ENCODE results near the gene IRAK2.
"Not testable (repeated sequence)": the region's sequence is repeated elsewhere in the genome, so short reads cannot be mapped to it uniquely, and the experiment has no call there.

IRAK2 gene

DNA sequence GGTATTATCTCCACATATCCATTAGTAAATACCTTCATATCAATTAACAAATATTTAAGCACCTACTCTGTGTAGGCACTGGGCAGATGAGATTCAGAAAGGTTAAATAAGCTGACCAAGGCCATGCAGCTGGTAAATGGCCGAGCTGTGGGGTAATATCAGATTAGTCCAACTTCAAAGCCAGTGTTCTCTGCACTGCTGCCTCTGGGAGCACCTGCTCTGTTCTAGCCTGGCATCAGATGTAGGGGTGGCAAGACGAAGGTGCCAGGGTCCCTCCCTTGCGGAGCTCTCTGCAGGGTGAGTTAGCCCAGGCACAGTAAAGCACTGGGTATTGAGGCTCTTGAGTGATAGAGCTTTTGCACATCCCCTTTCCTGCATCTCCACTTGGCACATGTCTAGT, 89.0 kb downstream of the IRAK2 start:
- no peak for DNase-seq (ENCODE audit: low read depth in 2 of 2)

DNA sequence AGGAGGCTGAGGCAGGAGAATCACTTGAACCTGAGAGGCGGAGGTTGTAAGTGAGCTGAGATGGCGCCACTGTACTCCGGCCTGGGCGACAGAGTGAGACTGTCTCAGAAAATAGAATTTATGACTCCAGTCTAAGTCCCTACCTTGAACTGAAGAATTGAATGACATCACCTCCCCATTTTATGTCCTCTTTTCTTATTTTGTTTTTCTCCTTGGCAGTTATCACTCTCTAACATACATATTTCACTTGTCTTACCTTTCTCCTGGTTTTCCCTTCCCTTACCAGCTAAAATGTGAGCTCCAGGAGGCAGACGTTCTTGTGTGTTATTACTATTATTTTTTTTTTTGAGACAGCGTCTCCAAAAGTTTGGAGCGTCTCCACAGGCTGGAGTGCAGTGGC, 91.1 kb downstream of the IRAK2 start:
- DNase-seq (ENCODE audit: low read depth in 2 of 2), result no peak

DNA sequence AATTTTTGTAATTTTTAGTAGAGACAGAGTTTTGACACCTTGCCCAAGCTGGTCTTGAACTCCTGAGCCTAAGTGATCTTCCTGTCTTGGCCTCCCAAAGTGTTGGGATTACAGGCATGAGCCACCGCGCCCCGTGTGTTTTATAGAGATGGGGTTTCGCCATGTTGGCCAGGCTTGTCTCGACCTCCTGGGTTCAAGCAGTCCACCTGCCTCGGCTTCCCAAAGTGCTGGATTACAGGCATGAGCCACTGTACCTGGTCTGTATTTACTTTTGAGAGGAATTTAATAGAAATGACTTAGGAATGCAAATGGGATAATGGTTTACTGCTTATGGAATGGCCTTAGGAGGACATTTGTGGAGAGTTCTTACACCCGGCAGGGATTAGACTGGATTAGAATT, 94.3 kb downstream of the IRAK2 start:
- DNase-seq (ENCODE audit: low read depth in 2 of 2), result no peak

DNA sequence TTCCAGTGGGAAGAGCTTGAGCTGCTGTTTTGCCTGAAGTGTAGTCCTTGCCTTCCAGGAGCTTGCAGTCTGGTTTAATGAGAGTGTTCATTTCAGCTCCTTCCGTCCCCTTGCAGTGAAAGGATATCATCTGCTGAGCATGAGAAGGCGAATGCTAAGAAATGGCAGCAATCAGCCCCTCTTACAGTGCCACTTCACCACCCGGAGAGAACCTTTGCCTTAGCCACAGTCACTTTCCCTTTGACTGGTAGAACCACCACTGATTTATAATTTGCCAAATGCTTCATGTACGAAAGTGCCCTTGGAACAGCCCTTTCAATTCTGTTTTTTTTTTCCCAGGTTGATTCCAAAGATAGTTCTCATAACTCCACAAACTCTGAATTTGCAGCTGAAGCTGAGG, 95.1 kb downstream of the IRAK2 start:
- no peak for DNase-seq (ENCODE audit: low read depth in 2 of 2)

DNA sequence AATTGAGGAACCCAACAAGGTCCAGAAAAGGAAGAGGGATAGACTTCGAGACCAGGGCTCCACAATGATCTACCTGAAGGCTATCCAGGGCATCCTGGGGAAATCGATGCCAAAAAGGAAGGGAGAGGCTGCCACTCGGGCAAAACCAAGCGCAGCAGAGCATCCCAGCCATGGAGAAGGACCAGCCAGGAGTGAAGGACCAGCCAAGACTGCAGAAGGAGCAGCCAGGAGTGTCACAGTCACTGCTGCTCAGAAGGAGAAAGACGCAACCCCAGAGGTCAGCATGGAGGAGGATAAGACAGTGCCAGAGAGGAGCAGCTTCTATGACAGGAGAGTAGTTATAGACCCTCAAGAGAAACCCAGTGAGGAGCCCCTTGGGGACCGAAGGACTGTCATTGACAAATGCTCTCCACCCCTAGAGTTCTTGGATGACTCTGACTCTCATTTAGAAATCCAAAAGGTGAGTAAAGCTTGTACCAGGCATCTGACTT, 95.5 kb downstream of the IRAK2 start:
- DNase-seq (ENCODE audit: low read depth in 2 of 2), result no peak

DNA sequence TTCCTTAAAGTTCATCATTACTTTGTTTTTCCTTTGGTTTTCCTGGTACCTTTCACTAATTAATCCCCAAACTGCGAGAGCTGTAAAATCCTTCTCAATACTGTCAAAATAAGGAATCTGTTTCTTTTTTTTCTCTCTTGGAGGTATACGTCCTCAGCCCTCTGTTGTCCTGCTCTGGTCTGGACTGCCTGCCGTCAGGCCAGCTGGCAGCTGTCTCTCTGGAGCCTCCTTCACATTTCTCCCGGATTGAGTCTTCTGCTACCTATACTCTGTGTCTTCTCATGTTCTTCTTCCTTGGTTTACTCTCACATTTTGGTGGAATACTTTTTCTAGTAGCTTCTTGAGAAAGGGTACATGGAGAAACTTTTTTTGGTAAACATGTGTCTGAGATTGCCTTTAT, 97.3 kb downstream of the IRAK2 start:
- DNase-seq (ENCODE audit: low read depth in 2 of 2), result no peak

DNA sequence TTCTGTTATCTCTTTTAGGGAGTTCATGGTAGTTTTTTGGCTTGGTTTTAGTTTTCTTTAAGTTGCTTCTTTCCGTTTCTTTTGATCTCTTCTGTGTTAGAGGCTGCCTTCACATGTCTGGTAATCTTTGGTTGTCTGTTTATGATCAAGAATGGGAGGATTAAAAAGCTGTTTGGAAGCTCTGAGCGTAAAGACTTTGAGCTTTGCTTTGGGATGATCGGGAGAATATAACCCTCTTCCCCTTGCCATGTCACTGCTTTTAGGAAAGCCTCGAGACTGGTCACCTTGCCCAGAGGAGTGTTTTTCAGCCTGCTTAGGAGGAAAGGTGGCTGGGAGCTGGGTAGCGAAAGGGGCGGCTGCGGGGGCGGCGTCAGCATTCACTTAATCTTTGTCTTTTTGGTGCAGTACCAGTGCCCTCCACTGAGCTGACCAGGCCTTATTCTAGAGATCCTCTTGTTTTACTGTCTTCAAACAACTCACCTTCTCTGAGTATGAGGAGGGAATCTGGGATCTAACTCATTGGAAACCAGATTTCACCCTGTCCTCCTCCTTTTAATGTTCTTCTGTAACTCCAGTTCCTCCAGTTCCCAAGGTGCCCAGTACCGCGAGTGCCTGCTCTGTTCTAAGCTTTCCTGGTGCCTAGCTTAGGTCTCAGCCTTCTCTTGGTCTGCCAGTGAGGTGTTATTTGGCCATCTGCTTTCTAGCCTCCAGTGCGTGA, 99.1 kb downstream of the IRAK2 start:
- peak; percentile 49 to 56 for DNase-seq (ENCODE audit: low read depth in 2 of 2)

DNA sequence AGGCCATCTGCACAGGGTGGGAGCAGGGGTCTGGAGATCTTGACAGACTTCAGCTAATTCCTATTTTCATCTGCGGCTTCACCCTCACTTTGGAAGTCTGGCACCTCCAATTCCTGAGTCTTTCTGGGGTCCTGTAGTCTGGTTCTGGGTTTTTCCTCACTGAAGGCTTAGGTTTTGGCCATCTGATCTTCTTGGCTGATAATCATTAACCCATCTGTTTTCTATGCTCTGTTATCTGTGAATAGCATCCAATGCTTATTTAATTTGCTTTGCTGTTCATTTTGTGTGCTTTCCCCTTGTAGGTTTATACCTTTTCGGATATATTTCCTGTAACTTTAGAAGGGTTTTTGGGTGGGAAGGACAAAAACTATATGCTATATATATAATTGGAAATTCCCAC, 101.1 kb downstream of the IRAK2 start:
- no peak for DNase-seq (ENCODE audit: low read depth in 2 of 2)

DNA sequence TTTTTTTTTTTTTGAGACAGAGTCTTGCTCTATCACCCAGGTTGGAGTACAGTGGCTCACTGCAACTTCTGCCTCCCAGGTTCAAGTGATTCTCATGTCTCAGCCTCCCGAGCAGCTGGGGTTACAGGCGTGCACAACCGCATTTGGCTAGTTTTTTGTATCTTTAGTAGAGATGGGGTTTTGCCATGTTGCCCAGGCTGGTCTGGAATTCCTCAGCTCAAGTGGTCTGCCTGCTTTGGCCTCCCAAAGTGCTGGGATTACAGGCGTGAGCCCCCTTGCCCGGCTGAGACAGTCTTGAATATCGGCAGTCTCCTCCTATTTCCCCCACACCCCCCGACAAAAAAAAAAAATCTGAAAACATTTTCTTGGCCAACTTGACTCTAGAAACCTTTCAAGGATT, 102.2 kb downstream of the IRAK2 start:
- not testable (repeated sequence) for DNase-seq (ENCODE audit: low read depth in 2 of 2)

DNA sequence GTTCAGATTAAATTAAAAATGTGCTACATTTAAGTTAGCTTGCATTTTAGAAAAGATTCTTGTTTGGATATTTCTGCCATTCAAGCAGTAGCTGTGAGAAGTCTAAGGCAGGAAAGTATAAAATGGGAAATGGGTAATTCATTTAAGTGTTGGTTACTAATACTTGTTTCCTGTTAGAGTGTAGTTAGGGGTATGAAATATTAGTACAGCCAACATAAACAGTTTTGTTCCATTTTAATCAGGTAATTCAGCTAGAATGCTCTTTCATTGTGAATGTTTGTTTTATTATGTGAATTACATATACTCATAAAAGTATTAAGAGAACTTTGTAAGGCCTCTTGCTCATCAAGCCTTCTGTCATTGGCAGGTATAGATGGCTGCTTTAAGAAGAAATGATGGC, 103.4 kb downstream of the IRAK2 start:
- no peak for DNase-seq (ENCODE audit: low read depth in 2 of 2)

DNA sequence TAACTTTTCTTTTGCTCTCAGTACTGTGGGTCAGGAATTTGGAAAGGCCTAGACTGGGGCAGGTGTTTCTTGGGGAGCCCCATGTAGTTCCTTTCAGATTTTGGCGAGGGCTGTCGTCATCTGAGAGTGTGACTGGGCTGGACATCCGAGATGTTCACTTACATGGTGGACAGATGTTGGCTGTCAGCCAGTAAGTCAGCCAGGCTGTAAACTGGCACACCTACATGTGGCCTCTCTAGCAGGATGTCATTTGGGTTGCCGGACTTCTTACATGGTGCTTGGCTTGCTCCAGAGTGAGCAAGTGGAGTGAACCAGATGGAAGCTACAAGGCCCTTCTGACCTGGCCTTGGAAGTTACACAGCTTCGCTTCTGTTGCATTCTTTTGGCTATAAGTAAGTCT, 104.2 kb downstream of the IRAK2 start:
- DNase-seq (ENCODE audit: low read depth in 2 of 2), result no peak

DNA sequence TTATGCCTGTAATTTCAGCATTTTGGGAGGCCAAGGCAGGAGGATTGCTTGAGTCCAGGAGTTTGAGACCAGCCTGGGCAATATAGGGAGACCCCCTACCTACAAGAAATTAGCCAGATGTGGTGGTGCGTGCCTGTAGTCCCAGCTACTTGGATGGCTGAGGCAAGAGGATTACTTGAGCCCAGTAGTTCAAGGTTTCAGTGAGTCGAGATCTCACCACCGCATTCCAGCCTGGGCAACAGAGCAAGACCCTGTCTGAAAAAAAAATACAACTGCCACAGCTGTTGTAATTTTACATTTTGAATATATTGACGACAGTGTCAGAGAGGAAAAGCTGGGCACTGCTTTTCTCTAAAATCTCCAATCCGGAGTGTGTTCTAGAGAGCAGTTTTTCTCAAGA, 104.7 kb downstream of the IRAK2 start:
- DNase-seq (ENCODE audit: low read depth in 2 of 2), result no peak

DNA sequence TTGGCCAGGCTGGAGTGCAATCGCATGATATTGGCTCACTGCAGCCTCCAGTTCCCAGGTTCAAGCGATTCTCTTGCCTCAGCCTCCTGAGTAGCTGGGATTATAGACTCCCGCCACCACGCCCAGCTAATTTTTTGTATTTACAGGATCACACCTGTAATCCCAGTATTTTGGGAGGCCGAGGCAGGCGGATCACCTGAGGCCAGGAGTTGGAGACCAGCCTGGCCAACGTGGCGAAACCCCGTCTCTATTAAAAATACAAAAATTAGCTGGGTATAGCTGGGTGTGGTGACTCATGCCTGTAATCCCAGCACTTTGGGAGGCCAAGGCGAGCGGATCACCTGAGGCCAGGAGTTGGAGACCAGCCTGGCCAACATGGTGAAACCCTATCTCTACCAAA, 107.8 kb downstream of the IRAK2 start:
- not testable (repeated sequence) for DNase-seq (ENCODE audit: low read depth in 2 of 2)

DNA sequence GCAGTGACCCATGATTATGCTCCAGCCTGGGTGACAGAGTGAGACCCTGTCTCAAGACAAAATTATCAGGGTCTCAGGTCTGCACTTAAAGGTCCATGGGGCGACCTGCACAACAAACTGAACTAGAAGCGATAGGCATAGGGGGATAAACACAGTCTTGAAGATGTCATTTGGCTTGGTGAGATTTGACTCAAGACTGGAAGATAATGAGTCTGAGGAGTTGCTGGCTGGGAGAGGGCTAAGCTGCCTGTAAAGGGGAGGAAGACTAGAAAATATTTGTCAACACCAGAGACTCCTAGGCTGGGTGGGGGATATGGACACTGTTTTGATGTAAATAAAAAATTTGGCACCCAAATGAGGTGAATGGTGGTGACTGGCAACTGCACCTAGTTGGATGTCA, 108.3 kb downstream of the IRAK2 start:
- no peak for DNase-seq (ENCODE audit: low read depth in 2 of 2)

DNA sequence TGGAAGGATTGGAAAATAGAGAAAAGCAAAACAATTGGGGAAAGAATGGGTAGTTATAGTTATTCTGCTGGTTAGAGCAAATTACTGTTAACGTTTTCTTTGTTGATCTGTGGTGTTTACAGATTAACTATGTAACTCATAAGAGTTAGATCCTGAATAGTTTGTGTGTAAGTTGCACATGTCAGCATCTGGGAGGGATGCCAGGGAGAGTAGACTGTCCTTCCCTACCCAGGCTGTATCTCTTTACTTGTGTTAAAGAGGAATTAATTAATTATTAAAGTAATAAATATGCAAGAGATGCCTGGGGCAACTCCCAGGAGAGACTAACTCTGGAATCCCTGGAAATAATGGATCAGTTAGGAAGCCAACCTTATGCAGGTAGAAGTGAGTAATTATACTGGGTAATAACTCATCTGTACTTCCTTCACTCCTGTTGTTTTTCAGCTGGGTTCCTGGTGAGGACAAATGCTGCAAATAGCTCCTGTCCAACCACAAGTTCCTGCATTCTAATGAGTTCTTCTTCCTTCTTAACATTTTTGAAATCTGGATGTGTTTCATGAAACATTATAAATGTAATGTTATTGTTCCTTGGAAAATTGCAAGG, 109.1 kb downstream of the IRAK2 start:
- DNase-seq (ENCODE audit: low read depth in 2 of 2), result no peak

DNA sequence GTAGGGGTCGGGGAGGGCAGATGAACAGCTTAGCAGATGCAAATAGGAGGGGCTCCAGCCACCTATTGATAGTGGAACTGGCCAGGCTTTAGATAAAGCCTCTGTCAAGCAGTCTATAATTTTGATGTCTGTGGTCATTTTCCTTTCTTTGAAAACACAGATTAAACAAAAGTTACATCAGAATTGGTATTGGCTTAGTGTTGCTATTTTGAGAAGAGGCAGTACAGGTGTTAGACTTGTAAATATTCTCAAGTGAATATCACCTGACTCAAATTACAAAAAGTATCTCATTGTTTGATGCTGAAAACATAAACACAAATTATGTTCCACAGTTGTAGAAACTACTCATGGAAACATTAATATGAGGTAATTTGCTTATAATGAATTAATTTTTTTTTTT, 109.9 kb downstream of the IRAK2 start:
- DNase-seq (ENCODE audit: low read depth in 2 of 2), result no peak

DNA sequence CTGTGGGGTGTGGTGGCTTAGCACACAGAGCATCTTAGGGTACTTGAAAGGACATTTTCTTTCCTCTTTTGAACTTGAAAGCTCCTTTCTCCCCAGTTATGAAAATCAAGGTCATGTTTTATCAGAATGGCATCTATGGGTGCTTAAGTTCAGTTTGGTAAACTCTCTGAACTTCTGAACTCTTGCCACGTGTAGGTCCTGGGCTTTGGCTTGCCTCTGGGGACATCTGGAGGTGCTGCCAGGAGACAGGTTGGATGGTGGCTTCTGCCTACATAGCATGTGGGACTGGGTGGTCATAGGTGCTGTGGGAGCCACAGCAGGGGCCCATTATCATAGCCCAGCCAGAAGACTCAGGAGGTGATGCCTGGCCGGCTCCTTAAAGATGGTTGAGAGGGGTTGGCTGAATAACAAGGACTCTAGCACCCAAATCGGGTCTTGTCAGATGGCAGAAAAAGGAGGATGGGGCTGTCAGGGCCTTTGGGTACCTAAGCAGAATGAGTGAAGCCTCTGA, 112.5 kb downstream of the IRAK2 start:
- no peak for DNase-seq (ENCODE audit: low read depth in 2 of 2)

DNA sequence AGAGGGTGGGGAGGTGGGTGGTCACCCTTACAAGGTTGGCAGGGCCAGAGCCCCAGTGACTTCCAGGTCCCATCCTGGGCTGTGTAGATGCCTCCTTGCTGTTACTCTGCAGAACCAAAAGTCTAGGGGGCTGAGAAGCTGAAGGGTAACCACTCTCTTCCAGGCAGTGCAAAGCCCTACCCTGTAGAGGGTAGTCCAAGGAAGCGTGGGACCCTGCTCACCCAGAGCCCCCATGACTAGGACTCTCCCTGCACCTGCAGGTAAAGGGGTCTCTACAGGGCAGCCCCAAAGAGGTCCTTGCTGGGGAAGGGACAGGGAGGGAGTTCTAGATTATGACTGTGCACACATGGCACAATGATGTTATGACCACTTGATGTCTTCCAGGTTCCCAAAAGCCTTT, 113.8 kb downstream of the IRAK2 start:
- no peak for DNase-seq (ENCODE audit: low read depth in 2 of 2)

DNA sequence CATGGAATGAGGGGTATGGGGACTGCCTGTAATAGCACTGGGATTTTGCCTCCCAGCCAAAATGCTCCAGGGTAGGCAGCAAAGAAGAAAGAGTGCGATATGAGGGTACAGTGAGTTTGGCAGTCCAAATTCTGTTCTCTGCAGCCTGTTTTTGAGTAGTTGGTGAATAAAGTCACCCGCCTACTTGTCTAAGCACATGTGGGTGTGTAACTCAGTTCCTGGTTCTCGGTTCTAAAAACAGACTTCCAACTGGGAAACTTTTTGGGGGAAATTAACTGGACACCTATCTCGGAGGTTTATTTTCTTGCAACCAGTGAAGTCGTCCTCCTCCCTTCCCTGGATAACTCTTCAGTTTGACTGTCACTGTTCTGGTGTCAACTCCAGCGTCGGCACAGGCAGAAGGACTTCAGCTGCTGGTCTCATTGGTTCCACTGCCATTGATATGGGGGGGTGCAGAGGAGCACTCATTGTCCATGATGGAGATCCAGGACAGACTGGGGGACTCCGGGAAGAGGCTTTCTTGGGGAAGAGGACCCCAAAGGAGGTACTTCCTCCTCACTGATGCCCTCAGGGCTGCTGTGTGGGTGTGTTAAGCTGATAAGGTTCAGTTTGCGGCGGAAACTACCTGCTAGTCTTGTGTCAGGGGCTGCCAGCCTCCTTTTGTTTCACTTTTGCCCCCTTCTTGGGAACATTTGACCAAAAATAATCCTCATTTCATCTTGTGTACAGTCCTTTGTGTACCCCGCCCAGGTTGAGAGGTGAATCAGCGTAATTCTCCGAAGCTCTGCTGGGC, 114.9 kb downstream of the IRAK2 start:
- no peak for DNase-seq (ENCODE audit: low read depth in 2 of 2)

DNA sequence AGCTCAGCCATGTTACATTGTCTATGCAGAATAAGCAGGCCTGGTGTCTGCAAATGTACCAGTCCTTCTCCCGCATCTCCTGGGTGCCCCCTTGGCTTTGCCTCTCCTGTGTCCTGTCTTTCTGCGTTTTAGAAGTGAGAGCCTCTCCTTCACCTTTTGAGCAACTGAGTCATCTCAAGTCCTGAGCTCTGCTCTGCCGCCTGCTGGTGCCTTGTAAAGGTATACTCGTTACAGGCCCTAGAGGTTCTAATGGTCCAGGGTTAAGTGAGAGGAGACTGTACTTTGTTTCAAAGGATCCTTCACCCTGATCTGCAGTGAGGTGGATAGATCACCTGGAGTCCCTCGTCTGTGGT, 115.4 kb downstream of the IRAK2 start:
- no peak for DNase-seq (ENCODE audit: low read depth in 2 of 2)

DNA sequence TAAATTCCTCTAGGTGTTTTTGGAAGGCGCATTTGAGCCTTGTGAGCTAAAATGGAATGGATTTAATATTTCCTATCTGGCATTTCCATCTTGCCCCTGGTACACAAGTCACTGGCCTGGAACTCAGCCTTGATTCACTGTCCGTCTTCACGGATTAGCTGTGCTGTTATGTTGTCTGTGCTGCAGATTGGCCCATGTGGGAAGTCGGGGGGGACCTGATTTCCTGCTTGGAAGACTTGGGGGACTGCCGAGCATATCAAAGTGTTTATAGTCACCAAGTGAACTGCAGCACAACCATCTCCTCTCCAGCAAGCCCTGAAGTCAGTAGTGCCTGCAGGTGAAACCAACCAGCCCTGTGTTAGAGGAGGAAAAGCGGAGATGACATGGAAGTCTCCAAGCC, 115.9 kb downstream of the IRAK2 start:
- no peak for DNase-seq (ENCODE audit: low read depth in 2 of 2)

DNA sequence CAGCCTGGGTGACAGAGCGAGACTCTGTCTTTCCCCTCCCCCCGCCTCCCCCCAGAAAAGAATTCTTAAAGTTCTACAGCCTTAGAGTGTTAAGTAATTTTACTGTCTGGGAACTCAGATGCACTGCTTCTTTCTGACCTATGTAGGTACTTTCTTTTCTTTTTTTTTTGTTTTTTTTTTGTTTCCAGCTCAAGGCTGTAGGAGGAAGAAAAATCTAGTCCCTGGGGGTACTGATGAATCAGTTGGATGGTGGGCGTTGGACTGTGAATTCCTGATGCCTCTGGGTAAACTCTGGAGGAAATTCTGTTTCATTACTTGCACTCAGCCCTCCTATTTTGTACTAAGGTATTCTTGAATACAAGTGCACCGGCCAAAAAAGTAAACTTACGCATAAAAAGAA, 117.2 kb downstream of the IRAK2 start:
- DNase-seq (ENCODE audit: low read depth in 2 of 2), result no peak

DNA sequence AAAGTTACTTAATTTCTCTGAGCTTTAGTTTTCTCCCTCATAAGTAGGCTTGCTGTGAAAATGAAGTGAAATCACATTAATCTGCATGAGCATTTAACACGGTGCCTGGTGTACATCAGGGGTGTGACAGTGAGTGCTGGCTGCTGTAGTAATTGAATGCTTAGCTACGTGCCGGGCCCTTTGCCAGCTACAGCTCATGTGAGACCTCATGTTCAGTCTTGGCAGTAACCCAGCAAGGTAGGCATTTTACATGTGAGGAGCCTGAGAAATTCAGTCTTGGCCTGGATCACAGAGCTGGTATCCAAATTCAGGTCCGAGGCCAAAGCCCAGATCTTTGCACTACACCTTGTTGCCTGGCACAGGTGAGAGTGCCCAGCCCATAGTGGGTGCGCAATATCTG, 118.9 kb downstream of the IRAK2 start:
- DNase-seq (ENCODE audit: low read depth in 2 of 2), result no peak

All from stimulated activated CD8-positive, alpha-beta memory T cell treated with anti-CD3 and anti-CD28 coated beads, Interleukin-15, amount 100 ng/mL, for 48 hours (primary cell).